Loucy (cell line): Measurements from ENCODE around the gene TRIM67.

Experiments
- EZH2phosphoT487 ChIP-seq: fragments of 200-600 bp; IDR thresholded peaks from 2 replicates; pipeline ENCODE4 v1.6.1; 2018; ENCODE audit warnings: antibody characterized with exemption, mild to moderate bottlenecking, moderate library complexity, borderline replicate concordance
- TF ChIP-seq, protein P1 (sequence below): fragments of 200-600 bp; sonication (generic); conservative IDR thresholded peaks from 2 replicates; pipeline ENCODE4 v1.5.1; 2014; ENCODE audit warnings: mild to moderate bottlenecking, antibody characterized with exemption, low read length

DNA sequence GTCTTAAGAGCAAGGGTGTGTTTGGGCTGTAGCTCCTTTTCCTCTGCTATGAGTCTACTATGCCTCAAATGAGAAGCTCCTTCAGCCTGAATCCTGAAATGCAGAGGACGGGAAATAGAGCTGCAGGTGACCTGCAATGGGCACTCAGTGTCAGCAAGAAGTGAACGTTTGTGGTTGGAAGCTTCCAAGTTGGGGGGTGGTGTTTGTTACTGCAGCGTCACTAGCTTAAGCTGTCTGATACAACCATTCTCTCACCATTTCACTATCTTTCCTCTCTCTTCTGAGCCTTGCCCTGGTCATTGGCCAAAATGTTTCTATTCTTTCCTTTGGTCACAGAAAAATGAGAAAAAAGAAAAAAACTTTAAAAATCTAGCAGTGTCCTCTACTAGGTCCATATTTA, 19.4 kb downstream of the TRIM67 start:
- TF ChIP-seq, protein P1, sequence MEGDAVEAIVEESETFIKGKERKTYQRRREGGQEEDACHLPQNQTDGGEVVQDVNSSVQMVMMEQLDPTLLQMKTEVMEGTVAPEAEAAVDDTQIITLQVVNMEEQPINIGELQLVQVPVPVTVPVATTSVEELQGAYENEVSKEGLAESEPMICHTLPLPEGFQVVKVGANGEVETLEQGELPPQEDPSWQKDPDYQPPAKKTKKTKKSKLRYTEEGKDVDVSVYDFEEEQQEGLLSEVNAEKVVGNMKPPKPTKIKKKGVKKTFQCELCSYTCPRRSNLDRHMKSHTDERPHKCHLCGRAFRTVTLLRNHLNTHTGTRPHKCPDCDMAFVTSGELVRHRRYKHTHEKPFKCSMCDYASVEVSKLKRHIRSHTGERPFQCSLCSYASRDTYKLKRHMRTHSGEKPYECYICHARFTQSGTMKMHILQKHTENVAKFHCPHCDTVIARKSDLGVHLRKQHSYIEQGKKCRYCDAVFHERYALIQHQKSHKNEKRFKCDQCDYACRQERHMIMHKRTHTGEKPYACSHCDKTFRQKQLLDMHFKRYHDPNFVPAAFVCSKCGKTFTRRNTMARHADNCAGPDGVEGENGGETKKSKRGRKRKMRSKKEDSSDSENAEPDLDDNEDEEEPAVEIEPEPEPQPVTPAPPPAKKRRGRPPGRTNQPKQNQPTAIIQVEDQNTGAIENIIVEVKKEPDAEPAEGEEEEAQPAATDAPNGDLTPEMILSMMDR, result no peak
- no peak for TF ChIP-seq EZH2phosphoT487
